OCI-LY7 (cell line): ENCODE results near the gene SMIM38.

Experiments used
- EZH2phosphoT487 ChIP-seq: fragments of 200-600 bp; sonication (generic); IDR thresholded peaks from 2 replicates; pipeline ENCODE4 v1.6.1; 2018; ENCODE audit warnings: low read depth, borderline replicate concordance, mild to moderate bottlenecking, mixed run types, antibody characterized with exemption, low read length, moderate library complexity, mixed read lengths
- TF ChIP-seq, protein P1 (sequence below): fragments of 200-600 bp; sonication (generic); conservative IDR thresholded peaks from 2 replicates; pipeline ENCODE4 v1.5.1; 2014; ENCODE audit warnings: mild to moderate bottlenecking, antibody characterized with exemption, low read length, moderate library complexity, mixed read lengths

DNA sequence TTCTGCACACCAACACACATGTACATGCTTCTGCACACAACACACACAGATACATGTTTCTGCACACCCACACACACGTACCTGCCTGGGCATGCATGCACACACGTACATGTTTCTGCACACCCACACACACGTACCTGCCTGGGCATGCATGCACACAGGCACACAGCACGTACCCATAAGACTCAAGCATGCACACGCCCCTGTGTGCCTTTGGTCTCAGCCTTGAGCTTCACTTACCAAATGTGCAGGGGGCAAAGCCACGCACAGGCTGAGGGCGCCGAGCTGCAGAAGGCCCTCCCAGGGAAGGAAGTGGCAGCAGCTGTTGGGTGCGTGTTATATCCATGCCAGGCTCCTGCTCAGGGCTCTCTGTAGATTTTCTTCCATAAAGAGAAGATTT lies 34.7 kb upstream of the SMIM38 start:
- TF ChIP-seq, protein P1, sequence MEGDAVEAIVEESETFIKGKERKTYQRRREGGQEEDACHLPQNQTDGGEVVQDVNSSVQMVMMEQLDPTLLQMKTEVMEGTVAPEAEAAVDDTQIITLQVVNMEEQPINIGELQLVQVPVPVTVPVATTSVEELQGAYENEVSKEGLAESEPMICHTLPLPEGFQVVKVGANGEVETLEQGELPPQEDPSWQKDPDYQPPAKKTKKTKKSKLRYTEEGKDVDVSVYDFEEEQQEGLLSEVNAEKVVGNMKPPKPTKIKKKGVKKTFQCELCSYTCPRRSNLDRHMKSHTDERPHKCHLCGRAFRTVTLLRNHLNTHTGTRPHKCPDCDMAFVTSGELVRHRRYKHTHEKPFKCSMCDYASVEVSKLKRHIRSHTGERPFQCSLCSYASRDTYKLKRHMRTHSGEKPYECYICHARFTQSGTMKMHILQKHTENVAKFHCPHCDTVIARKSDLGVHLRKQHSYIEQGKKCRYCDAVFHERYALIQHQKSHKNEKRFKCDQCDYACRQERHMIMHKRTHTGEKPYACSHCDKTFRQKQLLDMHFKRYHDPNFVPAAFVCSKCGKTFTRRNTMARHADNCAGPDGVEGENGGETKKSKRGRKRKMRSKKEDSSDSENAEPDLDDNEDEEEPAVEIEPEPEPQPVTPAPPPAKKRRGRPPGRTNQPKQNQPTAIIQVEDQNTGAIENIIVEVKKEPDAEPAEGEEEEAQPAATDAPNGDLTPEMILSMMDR, result no peak
- no peak for TF ChIP-seq EZH2phosphoT487
